GM18502 (cell line): Measurements from ENCODE around the gene VMP1.
A peak's percentile ranks its signal among the peaks of the same experiment; 100 is the strongest.

Experiments used
- ATAC-seq: cut with Tn5 transposase; IDR thresholded peaks from one replicate; pipeline ENCODE4 v1.9.1; 2021; ENCODE audit warnings: mild to moderate bottlenecking; ENCODE audit not compliant: unreplicated experiment, poor library complexity

The VMP1 gene

GRCh38 chr17:59702304-59702703 lies 5.2 kb upstream of the VMP1 start:
- no peak for ATAC-seq

DNA sequence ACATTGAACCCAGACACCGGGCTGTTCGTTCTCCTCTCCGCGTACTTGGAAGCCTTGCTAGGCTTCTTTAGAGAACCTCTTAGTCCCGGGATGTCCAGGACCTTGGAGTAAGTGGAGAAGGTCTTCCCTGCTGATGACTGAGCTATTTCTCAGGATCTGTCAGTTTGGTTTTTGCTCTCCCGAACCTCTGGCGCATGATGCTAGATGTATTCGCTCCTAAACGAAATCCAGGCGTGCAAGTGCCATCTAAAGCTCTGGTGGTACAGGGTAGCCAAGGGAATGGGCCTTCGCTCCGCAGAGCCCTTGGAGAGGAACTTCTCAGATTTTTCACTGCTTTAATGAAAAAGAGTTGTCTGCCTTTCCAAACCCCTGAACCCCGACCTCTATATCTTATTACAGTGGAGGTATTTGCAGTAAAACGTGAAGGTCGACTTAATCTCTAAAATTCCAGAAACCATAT lies 547 bp downstream of the VMP1 start:
- no peak for ATAC-seq

- no peak for ATAC-seq
These were observed 4.5 kb downstream of the VMP1 start for GRCh38 chr17:59711936-59712335.

GRCh38 chr17:59712862-59713261 lies 5.4 kb downstream of the VMP1 start:
- ATAC-seq: no peak

DNA sequence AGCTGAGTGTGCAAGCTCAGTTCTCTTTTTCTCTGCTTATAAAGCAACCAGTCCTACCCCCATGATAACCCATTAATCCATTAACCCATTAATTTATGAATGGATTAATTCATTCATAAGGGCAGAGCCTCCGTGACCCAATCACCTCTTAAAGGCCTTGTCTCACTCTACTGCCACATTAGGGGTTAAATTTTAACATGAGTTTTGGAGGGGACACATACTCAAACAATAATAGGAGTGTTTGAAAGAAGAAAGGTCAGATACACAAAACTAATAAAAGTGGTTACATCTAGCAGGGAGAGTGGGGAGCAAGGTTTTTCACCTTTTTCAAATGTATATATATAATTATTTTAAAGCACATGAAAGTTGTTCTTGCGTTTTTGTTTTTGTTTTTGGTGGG lies 6.8 kb downstream of the VMP1 start:
- ATAC-seq: no peak

GRCh38 chr17:59716427-59716826 lies 9.0 kb downstream of the VMP1 start:
- no peak for ATAC-seq

DNA sequence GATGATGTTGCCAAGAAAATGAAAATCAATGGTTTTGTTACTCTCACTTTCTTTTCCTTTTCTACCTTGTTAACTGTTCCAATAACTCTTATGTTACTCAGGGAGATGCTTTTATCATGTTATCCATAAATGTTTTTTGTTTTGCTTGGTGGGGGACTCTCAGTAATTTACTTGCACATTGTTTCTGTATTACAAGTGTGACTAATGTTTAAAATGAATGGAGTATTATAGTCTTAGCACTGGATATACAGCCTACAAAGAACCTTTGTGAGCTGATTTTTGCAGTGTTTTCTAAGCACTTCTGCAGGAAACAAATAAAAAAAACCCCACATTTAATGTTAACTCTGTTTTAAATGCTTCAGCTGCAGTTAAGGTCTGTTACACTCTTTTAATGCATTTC lies 12.1 kb downstream of the VMP1 start:
- no peak for ATAC-seq

DNA sequence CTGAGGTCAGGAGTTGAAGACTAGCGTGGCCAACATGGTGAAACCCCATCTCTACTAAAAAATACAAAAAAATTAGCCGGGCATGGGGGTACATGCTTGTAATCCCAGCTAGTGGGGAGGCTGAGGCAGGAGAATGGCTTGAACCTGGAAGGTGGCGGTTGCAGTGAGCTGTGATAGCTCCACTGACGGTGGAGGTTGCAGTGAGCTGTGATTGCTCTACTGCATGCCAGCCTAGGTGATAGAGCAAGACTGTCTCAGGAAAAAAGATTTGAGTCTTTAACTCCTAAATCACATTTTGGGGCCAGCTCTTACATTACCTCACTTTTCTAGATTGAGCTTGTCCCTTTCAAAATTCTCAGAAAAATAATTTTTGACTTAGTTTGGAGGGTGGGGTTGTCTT lies 15.2 kb downstream of the VMP1 start:
- no peak for ATAC-seq

- ATAC-seq: no peak
These were observed 15.6 kb downstream of the VMP1 start for GRCh38 chr17:59723041-59723440.

GRCh38 chr17:59723607-59724006 lies 16.2 kb downstream of the VMP1 start:
- ATAC-seq: no peak

- no peak for ATAC-seq
These were observed 18.2 kb downstream of the VMP1 start for GRCh38 chr17:59725691-59726090.

GRCh38 chr17:59727817-59728533 lies 20.5 kb downstream of the VMP1 start:
- no peak for ATAC-seq

GRCh38 chr17:59730268-59730834 lies 22.9 kb downstream of the VMP1 start:
- ATAC-seq: no peak

GRCh38 chr17:59733697-59734096 lies 26.2 kb downstream of the VMP1 start:
- no peak for ATAC-seq

DNA sequence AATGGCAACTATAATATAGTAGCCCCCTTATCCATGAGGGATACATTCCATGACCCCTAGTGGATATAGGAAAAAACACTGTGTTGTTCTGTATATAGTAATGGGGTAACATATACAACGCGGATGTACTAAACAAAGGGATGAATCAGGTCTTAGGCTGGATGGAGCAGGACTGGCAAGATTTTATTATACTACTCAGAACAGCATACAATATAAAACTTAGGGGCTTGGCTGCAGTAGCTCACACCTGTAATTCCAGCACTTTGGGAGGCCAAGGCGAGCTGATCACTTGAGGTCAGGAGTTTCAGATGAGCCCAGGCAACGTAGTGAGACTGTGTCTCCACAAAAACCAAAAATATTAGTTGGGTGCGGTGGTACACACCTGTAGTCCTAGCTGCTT lies 26.8 kb downstream of the VMP1 start:
- no peak for ATAC-seq

DNA sequence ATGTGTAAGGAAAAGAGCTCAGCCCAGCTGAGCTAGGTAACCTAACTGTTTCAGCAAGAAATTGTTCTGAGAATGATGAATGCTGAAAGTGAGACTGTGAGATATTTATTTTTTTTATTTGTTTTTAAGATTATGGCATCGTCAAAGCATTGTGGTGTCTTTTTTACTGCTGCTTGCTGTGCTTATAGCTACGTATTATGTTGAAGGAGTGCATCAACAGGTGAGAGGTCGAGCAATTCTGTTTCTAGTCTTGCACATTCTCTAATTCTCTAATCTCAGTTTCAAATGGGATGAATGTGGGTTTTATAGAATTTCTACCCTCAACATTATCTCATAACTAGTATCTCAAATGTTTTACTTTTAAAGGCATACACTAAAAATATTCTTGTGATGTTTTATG lies 29.9 kb downstream of the VMP1 start:
- ATAC-seq: no peak

DNA sequence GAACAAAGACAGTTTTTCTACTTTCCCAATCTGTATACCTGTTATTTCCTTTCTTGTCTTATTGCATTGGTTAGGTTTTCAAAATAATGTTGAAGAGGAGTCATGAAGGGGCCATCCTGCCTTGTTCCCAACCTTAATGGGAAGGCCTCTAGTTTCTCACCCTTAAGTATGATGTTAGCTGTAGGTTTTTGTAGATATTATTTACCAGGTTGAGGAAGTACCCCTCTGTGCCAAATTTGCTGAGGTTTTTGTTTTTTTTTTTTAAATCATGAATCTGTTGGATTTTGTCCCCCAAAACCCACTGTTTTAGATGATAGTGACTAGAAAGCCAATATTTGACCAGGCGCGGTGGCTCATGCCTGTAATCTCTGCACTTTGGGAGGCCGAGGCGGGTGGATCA lies 36.4 kb downstream of the VMP1 start:
- no peak for ATAC-seq

- no peak for ATAC-seq
These were observed 37.6 kb downstream of the VMP1 start for GRCh38 chr17:59745040-59745439.

GRCh38 chr17:59746849-59747445 lies 39.5 kb downstream of the VMP1 start:
- no peak for ATAC-seq

GRCh38 chr17:59748591-59748990 lies 41.1 kb downstream of the VMP1 start:
- ATAC-seq: no peak

GRCh38 chr17:59751955-59752413 lies 44.5 kb downstream of the VMP1 start:
- ATAC-seq: peak; percentile 68

- ATAC-seq: no peak
These were observed 45.0 kb downstream of the VMP1 start for GRCh38 chr17:59752446-59752845.
